Neural progenitor cell (in vitro differentiated cells): Measurements from ENCODE around the gene SLC27A4.

Experiments used
- EZH2 ChIP-seq: fragments of 200-600 bp; sonication (generic); IDR thresholded peaks from 2 replicates; pipeline ENCODE4 v1.6.1; 2017; ENCODE audit warnings: antibody characterized with exemption, mild to moderate bottlenecking, moderate library complexity
- EZH2phosphoT487 ChIP-seq: fragments of 200-600 bp; sonication (generic); IDR thresholded peaks from 2 replicates; pipeline ENCODE4 v1.6.1; 2017; ENCODE audit warnings: antibody characterized with exemption
- TF ChIP-seq, protein P1 (sequence below): fragments of 200-600 bp; sonication (generic); IDR thresholded peaks from 2 replicates; pipeline ENCODE4 v1.5.1; 2017; ENCODE audit warnings: antibody characterized with exemption, mild to moderate bottlenecking

DNA sequence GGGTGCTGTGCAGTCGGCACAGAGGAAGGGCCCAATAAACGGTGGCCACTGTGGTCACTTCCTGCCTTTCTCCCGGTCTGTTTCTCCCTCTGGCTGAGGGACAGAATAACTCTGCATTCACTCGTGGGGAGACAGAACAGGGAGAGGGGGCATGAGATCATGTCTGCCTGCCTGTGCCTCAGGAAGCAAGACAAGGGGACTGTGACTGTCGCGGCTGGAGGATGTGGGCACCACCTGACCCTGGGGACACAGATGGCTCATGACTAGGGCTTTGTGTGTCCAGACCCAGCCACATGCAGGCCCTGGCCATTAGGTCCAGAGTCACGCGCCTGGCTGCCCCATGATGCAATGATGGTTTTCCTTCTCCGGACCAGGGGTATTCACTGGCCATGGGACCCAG lies 23.9 kb upstream of the SLC27A4 start:
- TF ChIP-seq, protein P1, sequence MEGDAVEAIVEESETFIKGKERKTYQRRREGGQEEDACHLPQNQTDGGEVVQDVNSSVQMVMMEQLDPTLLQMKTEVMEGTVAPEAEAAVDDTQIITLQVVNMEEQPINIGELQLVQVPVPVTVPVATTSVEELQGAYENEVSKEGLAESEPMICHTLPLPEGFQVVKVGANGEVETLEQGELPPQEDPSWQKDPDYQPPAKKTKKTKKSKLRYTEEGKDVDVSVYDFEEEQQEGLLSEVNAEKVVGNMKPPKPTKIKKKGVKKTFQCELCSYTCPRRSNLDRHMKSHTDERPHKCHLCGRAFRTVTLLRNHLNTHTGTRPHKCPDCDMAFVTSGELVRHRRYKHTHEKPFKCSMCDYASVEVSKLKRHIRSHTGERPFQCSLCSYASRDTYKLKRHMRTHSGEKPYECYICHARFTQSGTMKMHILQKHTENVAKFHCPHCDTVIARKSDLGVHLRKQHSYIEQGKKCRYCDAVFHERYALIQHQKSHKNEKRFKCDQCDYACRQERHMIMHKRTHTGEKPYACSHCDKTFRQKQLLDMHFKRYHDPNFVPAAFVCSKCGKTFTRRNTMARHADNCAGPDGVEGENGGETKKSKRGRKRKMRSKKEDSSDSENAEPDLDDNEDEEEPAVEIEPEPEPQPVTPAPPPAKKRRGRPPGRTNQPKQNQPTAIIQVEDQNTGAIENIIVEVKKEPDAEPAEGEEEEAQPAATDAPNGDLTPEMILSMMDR, result no peak
- TF ChIP-seq EZH2phosphoT487 (no peak), EZH2 (no peak)
